ENCODE results near the gene ALDH7A1.

DNA sequence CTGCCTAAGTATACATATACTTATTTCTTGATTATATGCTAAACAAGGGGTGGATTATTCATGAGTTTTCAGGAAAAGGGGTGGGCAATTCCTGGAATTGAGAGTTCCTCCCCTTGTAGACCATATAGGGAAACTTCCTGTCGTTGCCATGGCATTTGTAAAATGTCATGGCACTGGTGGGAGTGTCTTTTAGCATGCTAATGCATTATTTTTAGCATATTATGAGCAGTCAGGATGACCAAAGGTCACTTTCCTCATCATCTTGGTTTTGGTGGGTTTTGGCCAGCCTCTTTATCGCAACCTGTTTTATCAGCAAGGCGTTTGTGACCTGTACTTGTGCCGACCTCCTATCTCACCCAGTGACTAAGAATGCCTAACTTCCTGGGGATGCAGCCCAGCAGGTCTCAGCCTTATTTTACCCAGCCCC, 80.9 kb downstream of the ALDH7A1 start:
- TF ChIP-seq, protein P1, sequence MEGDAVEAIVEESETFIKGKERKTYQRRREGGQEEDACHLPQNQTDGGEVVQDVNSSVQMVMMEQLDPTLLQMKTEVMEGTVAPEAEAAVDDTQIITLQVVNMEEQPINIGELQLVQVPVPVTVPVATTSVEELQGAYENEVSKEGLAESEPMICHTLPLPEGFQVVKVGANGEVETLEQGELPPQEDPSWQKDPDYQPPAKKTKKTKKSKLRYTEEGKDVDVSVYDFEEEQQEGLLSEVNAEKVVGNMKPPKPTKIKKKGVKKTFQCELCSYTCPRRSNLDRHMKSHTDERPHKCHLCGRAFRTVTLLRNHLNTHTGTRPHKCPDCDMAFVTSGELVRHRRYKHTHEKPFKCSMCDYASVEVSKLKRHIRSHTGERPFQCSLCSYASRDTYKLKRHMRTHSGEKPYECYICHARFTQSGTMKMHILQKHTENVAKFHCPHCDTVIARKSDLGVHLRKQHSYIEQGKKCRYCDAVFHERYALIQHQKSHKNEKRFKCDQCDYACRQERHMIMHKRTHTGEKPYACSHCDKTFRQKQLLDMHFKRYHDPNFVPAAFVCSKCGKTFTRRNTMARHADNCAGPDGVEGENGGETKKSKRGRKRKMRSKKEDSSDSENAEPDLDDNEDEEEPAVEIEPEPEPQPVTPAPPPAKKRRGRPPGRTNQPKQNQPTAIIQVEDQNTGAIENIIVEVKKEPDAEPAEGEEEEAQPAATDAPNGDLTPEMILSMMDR (IDR thresholded peaks at IDR 0.05; ENCODE audit: low read length): no peak
- no peak for TF ChIP-seq EZH2 (IDR thresholded peaks at IDR 0.05; ENCODE audit: borderline replicate concordance, low read length)

Measured in OCI-LY1 (cell line).